Measurements from ENCODE around the gene ZC3H6. TPM values are rescaled to one million over a fixed set of nuclear protein-coding genes. Genes with fewer than 3 reads are reported as not detected.

The ZC3H6 gene
- total RNA-seq, 1 donor from 2014 or later: 15.8 TPM

DNA sequence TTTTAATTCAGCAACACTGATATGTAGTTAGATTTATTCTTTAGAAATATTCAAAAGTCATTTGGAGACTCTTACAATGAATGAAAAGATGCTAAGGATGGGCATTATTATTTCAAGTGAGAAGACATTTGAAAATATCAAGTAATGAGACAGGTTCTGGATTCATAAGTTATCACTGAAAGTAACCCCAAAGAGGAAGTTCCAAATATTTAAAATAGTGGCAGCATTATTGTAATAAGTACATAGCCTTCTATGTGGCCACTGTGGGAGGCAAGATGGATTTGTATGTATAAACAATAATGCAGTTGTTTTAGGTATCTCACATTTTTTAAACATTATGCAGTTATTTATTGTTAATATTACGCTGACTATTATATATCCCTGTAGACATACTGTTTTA is 29.7 kb downstream of the ZC3H6 start:
- Mint-ChIP-seq H3K4me1 (peaks cover 27% of the 10 kb centered on the region), H3K27me3 (ENCODE audit: low read depth) (no peaks in the 10 kb centered on the region), H3K4me3 (no peak overlapping the region), H3K9me3 (peaks cover 6% of the 10 kb centered on the region), H3K36me3 (peaks cover 27% of the 10 kb centered on the region), H3K27ac (no peak overlapping the region)
- DNase-seq (ENCODE audit: low spot score in 2 of 2, unreplicated experiment in 2 of 2): no peak
- TF ChIP-seq, protein P1, sequence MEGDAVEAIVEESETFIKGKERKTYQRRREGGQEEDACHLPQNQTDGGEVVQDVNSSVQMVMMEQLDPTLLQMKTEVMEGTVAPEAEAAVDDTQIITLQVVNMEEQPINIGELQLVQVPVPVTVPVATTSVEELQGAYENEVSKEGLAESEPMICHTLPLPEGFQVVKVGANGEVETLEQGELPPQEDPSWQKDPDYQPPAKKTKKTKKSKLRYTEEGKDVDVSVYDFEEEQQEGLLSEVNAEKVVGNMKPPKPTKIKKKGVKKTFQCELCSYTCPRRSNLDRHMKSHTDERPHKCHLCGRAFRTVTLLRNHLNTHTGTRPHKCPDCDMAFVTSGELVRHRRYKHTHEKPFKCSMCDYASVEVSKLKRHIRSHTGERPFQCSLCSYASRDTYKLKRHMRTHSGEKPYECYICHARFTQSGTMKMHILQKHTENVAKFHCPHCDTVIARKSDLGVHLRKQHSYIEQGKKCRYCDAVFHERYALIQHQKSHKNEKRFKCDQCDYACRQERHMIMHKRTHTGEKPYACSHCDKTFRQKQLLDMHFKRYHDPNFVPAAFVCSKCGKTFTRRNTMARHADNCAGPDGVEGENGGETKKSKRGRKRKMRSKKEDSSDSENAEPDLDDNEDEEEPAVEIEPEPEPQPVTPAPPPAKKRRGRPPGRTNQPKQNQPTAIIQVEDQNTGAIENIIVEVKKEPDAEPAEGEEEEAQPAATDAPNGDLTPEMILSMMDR (IDR thresholded peaks at IDR 0.05; ENCODE audit: unreplicated experiment): no peak

DNA sequence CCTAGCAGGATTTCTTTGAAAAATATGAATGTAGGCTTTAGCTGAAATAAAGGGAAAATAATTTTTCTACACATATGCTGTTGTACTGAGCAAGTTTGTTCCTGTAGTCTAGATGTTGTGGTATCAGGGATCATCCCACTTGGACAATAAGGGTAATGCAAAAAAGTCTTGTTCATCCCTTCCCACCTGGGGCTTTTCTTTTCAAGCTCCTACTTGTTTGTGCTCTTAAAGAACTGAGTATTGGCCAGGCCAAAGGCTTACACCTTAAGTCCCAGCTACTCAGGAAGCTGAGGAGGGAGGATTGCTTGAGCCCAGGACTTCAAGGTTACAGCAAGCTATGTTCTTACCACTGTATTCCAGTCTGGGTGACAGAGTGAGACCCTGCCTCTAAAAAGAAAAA is 35.5 kb downstream of the ZC3H6 start:
- DNase-seq (ENCODE audit: low spot score in 2 of 2, unreplicated experiment in 2 of 2): no peak
- Mint-ChIP-seq H3K4me1 (no peaks in the 10 kb centered on the region), H3K9me3 (no peaks in the 10 kb centered on the region)

DNA sequence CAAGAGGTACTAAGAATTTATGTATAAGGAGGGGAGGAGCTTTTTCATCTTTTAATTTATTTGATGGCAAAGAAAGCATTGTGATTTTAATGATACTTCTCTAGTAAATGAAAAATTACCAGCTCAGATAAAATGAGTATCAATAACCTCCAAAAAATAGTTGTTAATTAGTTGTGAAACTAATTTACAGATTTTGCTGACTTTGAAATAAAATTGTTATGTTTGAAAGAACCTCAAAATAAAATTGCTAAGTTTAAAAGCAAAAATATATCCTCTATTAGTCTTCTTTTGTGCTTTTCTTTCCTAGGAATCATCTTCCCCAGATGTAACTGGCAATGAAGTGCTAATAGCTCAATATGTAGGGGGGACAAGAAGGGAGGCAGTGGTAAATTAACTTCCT is 36.5 kb downstream of the ZC3H6 start:
- TF ChIP-seq, protein P1 (IDR thresholded peaks at IDR 0.05; ENCODE audit: unreplicated experiment): no peak
- Mint-ChIP-seq H3K9me3 (no peaks in the 10 kb centered on the region), H3K36me3 (peaks cover 10% of the 10 kb centered on the region), H3K4me1 (no peaks in the 10 kb centered on the region), H3K4me3 (no peak overlapping the region), H3K27me3 (ENCODE audit: low read depth) (no peaks in the 10 kb centered on the region), H3K27ac (no peak overlapping the region)
- DNase-seq (ENCODE audit: low spot score in 2 of 2, unreplicated experiment in 2 of 2): no peak

More for the DNA sequence above, 35.5 kb downstream of the ZC3H6 start:
- TF ChIP-seq, protein P1 (IDR thresholded peaks at IDR 0.05; ENCODE audit: unreplicated experiment): no peak
- no peak overlapping the region for H3K4me3 Mint-ChIP-seq
- H3K36me3 Mint-ChIP-seq: peaks cover 12% of the 10 kb centered on the region
- H3K27ac Mint-ChIP-seq: no peak overlapping the region
- H3K27me3 Mint-ChIP-seq (ENCODE audit: low read depth): no peaks in the 10 kb centered on the region

DNA sequence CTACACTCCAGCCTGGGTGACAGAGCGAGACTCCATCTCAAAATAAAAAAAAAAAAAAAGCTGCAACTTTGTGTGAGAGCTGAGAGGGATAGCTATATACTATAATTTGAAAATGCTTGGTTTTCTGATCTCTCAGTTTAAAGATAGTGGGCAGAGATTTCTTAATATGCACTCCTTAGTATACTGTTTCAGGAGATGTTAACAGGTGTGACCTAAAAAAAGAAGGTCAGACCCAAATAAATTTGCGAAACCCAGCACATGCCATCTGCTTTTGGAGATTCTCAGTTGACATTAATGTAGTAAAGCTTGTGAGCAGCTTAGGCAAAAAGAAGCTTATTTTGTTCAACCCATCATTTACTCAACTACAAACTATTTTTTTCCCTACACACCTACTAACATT is 37.4 kb downstream of the ZC3H6 start:
- no peak for DNase-seq (ENCODE audit: low spot score in 2 of 2, unreplicated experiment in 2 of 2)
- TF ChIP-seq, protein P1 (IDR thresholded peaks at IDR 0.05; ENCODE audit: unreplicated experiment): no peak
- H3K9me3 Mint-ChIP-seq: no peaks in the 10 kb centered on the region
- peaks cover 10% of the 10 kb centered on the region for H3K36me3 Mint-ChIP-seq
- H3K27ac Mint-ChIP-seq: no peak overlapping the region
- H3K4me1 Mint-ChIP-seq: peaks cover 2% of the 10 kb centered on the region
- no peak overlapping the region for H3K4me3 Mint-ChIP-seq
- H3K27me3 Mint-ChIP-seq (ENCODE audit: low read depth): no peaks in the 10 kb centered on the region

DNA sequence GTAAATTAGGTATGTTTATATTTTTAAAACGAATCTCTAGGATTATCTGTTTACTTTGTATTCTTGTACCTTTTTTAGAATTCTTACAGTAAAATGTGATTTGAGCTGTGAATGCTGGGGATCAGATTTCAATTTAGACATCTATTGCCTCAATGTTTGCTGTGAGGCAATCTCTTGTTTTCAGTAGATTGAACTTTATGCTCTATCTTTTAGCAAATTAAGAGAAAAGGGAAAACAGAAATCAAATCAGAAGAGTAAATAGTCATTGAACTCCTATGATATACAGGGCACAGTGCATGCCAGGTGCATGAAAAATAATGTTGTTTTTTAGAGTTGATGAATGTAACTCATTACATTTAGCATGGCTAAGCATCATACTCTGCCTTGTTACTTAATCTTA is 39.5 kb downstream of the ZC3H6 start:
- DNase-seq (ENCODE audit: low spot score in 2 of 2, unreplicated experiment in 2 of 2): no peak
- H3K27me3 Mint-ChIP-seq (ENCODE audit: low read depth): no peaks in the 10 kb centered on the region
- no peak overlapping the region for H3K4me3 Mint-ChIP-seq
- H3K9me3 Mint-ChIP-seq: no peaks in the 10 kb centered on the region
- no peak overlapping the region for H3K27ac Mint-ChIP-seq
- peaks cover 10% of the 10 kb centered on the region for H3K36me3 Mint-ChIP-seq
- TF ChIP-seq, protein P1 (IDR thresholded peaks at IDR 0.05; ENCODE audit: unreplicated experiment): no peak
- peaks cover 5% of the 10 kb centered on the region for H3K4me1 Mint-ChIP-seq

Data from mesothelial cell of epicardium (in vitro differentiated cells).